ENCODE data around the gene CPN2. TPM values are rescaled to one million over a fixed set of nuclear protein-coding genes. Genes with fewer than 3 reads are reported as not detected.
A peak's percentile ranks its signal among the peaks of the same experiment; 100 is the strongest.

CPN2 gene
- total and polyA plus RNA-seq, 2 of the 13 experiments (the other 11 are each of a cell fraction or from before 2014, with no cell fraction given): 26.7 to 27.7 TPM

- peak; percentile 91 for TF ChIP-seq MED8 (CRISPR knock-in tag; IDR thresholded peaks at IDR 0.05; ENCODE audit: insufficient replicate concordance)
- no peak for TF ChIP-seq FUBP1 (CRISPR knock-in tag; IDR thresholded peaks at IDR 0.05; ENCODE audit: borderline replicate concordance)
- no peak for TF ChIP-seq SMAD3 (CRISPR knock-in tag; IDR thresholded peaks at IDR 0.05)
- peak; percentile 96; the same call in 1 of the 2 replicates for TF ChIP-seq ZNF512B (CRISPR knock-in tag; IDR thresholded peaks at IDR 0.05; ENCODE audit: borderline replicate concordance)
- TF ChIP-seq GABPB1 (CRISPR knock-in tag; IDR thresholded peaks at IDR 0.05): peak; percentile 77
- TF ChIP-seq ZNF720 (CRISPR knock-in tag; IDR thresholded peaks at IDR 0.05): no peak
- TF ChIP-seq SAFB2 (CRISPR knock-in tag; IDR thresholded peaks at IDR 0.05; ENCODE audit: borderline replicate concordance, low read depth): peak; percentile 68; the same call in 1 of the 2 replicates
- TF ChIP-seq ZNF17 (CRISPR knock-in tag; IDR thresholded peaks at IDR 0.05): 0 out of 2 replicates have a peak, but pooled peaks have one; percentile 87
- TF ChIP-seq ZNF713 (CRISPR knock-in tag; IDR thresholded peaks at IDR 0.05): peak; percentile 96
- 0 out of 2 replicates have a peak, but pooled peaks have one; percentile 47 for TF ChIP-seq ZNF234 (CRISPR knock-in tag; conservative IDR thresholded peaks at IDR 0.05)
- TF ChIP-seq NR2C2 (CRISPR knock-in tag; IDR thresholded peaks at IDR 0.05; ENCODE audit: borderline replicate concordance): peak; percentile 87; the same call in 1 of the 2 replicates
- 0 out of 2 replicates have a peak, but pooled peaks have one; percentile 7 for TF ChIP-seq CREM (IDR thresholded peaks at IDR 0.05)
- TF ChIP-seq CREM (CRISPR knock-in tag; IDR thresholded peaks at IDR 0.05): no peak
- no peak for TF ChIP-seq ZNF652 (CRISPR knock-in tag; IDR thresholded peaks at IDR 0.05; ENCODE audit: borderline replicate concordance, low read depth)
- TF ChIP-seq ZNF503 (CRISPR knock-in tag; IDR thresholded peaks at IDR 0.05): no peak
- TF ChIP-seq KAT2B (IDR thresholded peaks at IDR 0.05; ENCODE audit: borderline replicate concordance, low read depth, low read length): no peak
- peak; percentile 53 for TF ChIP-seq ZNF451 (CRISPR knock-in tag; IDR thresholded peaks at IDR 0.05)
- peak; percentile 61 for TF ChIP-seq MTA1 (CRISPR knock-in tag; IDR thresholded peaks at IDR 0.05; ENCODE audit: borderline replicate concordance)
- TF ChIP-seq IKZF1 (IDR thresholded peaks at IDR 0.05): no peak
- TF ChIP-seq ZSCAN5A (CRISPR knock-in tag; IDR thresholded peaks at IDR 0.05; ENCODE audit: borderline replicate concordance): no peak
- TF ChIP-seq PTBP1 (IDR thresholded peaks at IDR 0.05; ENCODE audit: low read depth, low read length, poor library complexity, severe bottlenecking): no peak
- TF ChIP-seq ZBTB3 (CRISPR knock-in tag; IDR thresholded peaks at IDR 0.05; ENCODE audit: borderline replicate concordance, low read depth): peak; percentile 79
Observed at GRCh38 chr3:194333212-194333980, 17.7 kb downstream of the CPN2 start (continued).
